Osteocyte (in vitro differentiated cells): ENCODE measurements around the gene TPRG1L. TPM values are rescaled to one million over a fixed set of nuclear protein-coding genes. Genes with fewer than 3 reads are reported as not detected.

Source experiments
- DNase-seq: peaks from one replicate; pipeline ENCODE4 v3.0.0; 2021; ENCODE audit warnings: mixed read lengths; ENCODE audit not compliant: unreplicated experiment; ENCODE audit errors: extremely low spot score
- H3K27ac Mint-ChIP-seq: one replicate; pipeline ENCODE4 v1.8.0; 2021; ENCODE audit warnings: mild to moderate bottlenecking, mixed read lengths; ENCODE audit not compliant: unreplicated experiment
- H3K27me3 Mint-ChIP-seq: one replicate; pipeline ENCODE4 v1.8.0; 2021; ENCODE audit warnings: mixed read lengths; ENCODE audit not compliant: unreplicated experiment
- H3K36me3 Mint-ChIP-seq: one replicate; pipeline ENCODE4 v1.8.0; 2021; ENCODE audit warnings: mixed read lengths; ENCODE audit not compliant: unreplicated experiment
- H3K4me1 Mint-ChIP-seq: one replicate; pipeline ENCODE4 v1.8.0; 2021; ENCODE audit warnings: mixed read lengths; ENCODE audit not compliant: unreplicated experiment
- H3K4me3 Mint-ChIP-seq: one replicate; pipeline ENCODE4 v1.8.0; 2021; ENCODE audit warnings: mild to moderate bottlenecking, moderate library complexity, mixed read lengths; ENCODE audit not compliant: unreplicated experiment
- H3K9me3 Mint-ChIP-seq: one replicate; pipeline ENCODE4 v1.8.0; 2021; ENCODE audit warnings: mixed read lengths; ENCODE audit not compliant: unreplicated experiment
- CTCF ChIP-seq: fragments of 200-600 bp; sonication (generic); IDR thresholded peaks from 2 replicates; pipeline ENCODE4 v1.5.0; 2021; ENCODE audit warnings: antibody characterized with exemption, mild to moderate bottlenecking, moderate library complexity
- total RNA-seq: library from RNA; stranded (reverse); gene quantifications from 2 replicates; pipeline ENCODE4 v1.2.1, GENCODE V29; 2021

TPRG1L gene
- total RNA-seq, 1 donor from 2014 or later = 49.1 TPM

GRCh38 chr1:3668585-3669300 is 43.9 kb downstream of the TPRG1L start:
- Mint-ChIP-seq H3K36me3 (no peaks in the 10 kb centered on the region), H3K4me3 (no peak overlapping the region), H3K27ac (no peak overlapping the region), H3K9me3 (no peaks in the 10 kb centered on the region), H3K27me3 (no peaks in the 10 kb centered on the region), H3K4me1 (peaks cover 18% of the 10 kb centered on the region)
- DNase-seq = no peak
- TF ChIP-seq CTCF = no peak

- peaks cover 19% of the 10 kb centered on the region for H3K4me1 Mint-ChIP-seq
- TF ChIP-seq CTCF = no peak
- H3K9me3 Mint-ChIP-seq = no peaks in the 10 kb centered on the region
- no peaks in the 10 kb centered on the region for H3K36me3 Mint-ChIP-seq
- no peaks in the 10 kb centered on the region for H3K27me3 Mint-ChIP-seq
- H3K4me3 Mint-ChIP-seq = no peak overlapping the region
- no peak for DNase-seq
- H3K27ac Mint-ChIP-seq = no peak overlapping the region
These were observed 44.6 kb downstream of the TPRG1L start for GRCh38 chr1:3669421-3669821.

- H3K4me1 Mint-ChIP-seq = peaks cover 19% of the 10 kb centered on the region
- H3K27ac Mint-ChIP-seq = no peak overlapping the region
- H3K4me3 Mint-ChIP-seq = no peak overlapping the region
- no peaks in the 10 kb centered on the region for H3K9me3 Mint-ChIP-seq
- no peaks in the 10 kb centered on the region for H3K27me3 Mint-ChIP-seq
- TF ChIP-seq CTCF = no peak
- no peak for DNase-seq
- H3K36me3 Mint-ChIP-seq = no peaks in the 10 kb centered on the region
These were observed 45.2 kb downstream of the TPRG1L start for GRCh38 chr1:3669971-3670431.

GRCh38 chr1:3670823-3671265 is 46.0 kb downstream of the TPRG1L start:
- peaks cover 19% of the 10 kb centered on the region for H3K4me1 Mint-ChIP-seq
- no peak for TF ChIP-seq CTCF
- no peak overlapping the region for H3K27ac Mint-ChIP-seq
- H3K4me3 Mint-ChIP-seq = no peak overlapping the region
- H3K36me3 Mint-ChIP-seq = no peaks in the 10 kb centered on the region
- H3K9me3 Mint-ChIP-seq = no peaks in the 10 kb centered on the region
- no peak for DNase-seq
- no peaks in the 10 kb centered on the region for H3K27me3 Mint-ChIP-seq

- TF ChIP-seq CTCF = no peak
- Mint-ChIP-seq H3K9me3 (no peaks in the 10 kb centered on the region), H3K27me3 (no peaks in the 10 kb centered on the region), H3K4me1 (peaks cover 19% of the 10 kb centered on the region), H3K36me3 (no peaks in the 10 kb centered on the region), H3K4me3 (no peak overlapping the region), H3K27ac (no peak overlapping the region)
- no peak for DNase-seq
These were observed 46.8 kb downstream of the TPRG1L start for GRCh38 chr1:3671371-3672180.
